GM21528 (cell line): Measurements from ENCODE around the gene CHTOP.
"Not testable (repeated sequence)": the region's sequence is repeated elsewhere in the genome, so short reads cannot be mapped to it uniquely, and the experiment has no call there.

Source experiments
- ATAC-seq: cut with Tn5 transposase; IDR thresholded peaks from one replicate; pipeline ENCODE4 v1.9.1; 2021; ENCODE audit warnings: mild to moderate bottlenecking, moderate library complexity; ENCODE audit not compliant: unreplicated experiment, low FRiP score

CHTOP gene, protein sequence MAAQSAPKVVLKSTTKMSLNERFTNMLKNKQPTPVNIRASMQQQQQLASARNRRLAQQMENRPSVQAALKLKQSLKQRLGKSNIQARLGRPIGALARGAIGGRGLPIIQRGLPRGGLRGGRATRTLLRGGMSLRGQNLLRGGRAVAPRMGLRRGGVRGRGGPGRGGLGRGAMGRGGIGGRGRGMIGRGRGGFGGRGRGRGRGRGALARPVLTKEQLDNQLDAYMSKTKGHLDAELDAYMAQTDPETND

GRCh38 chr1:153633754-153634665 is at the start of gene CHTOP:
TSS of gene CHTOP (plus strand) at chr1:153634066. CDS start at chr1:153636589, 2,523 bp downstream.
- ATAC-seq: peak; percentile 91

- no peak for ATAC-seq
Measured at GRCh38 chr1:153585006-153585405, 48.9 kb upstream of the CHTOP start.

DNA sequence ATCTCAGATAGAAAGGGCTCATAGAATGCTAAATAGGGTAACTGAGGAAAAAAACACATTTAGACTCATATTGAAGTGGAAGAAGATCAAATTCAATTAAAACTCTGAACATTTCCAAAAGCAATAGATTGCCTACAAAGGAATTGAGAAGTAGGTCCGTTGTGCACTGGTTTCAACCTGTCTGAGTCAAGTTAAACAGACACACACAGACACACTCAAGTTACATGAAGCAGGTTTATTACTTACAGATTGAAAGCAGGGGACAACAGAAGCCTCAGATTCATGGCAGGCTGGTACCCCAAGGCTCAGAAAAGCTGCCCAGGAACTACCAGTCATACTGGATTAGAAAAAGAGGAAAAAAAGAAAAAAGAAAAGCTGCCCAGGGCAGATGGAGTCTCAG is 47.5 kb upstream of the CHTOP start:
- ATAC-seq: no peak

DNA sequence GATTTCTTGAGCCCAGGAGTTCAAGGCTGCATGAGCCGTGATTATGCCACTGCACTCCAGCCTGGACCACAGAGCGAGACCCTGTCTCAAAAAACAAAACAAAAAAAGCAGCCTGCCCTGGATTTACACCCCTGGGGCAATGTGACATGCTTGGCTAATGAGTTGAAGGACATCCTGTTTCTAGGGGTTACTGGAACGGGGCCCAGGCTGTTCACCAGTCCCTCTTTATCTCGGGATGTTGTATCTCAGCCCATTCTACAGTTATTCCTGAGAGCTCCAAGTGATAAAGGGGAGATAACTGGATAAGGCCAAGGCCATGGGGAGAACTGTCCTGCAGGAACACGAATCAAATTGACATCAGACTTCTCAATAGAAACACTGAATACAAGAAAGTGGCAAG is 46.6 kb upstream of the CHTOP start:
- ATAC-seq: no peak

GRCh38 chr1:153588033-153588432 is 45.8 kb upstream of the CHTOP start:
- not testable (repeated sequence) for ATAC-seq

- ATAC-seq: no peak
Measured at GRCh38 chr1:153588482-153588881, 45.4 kb upstream of the CHTOP start.

DNA sequence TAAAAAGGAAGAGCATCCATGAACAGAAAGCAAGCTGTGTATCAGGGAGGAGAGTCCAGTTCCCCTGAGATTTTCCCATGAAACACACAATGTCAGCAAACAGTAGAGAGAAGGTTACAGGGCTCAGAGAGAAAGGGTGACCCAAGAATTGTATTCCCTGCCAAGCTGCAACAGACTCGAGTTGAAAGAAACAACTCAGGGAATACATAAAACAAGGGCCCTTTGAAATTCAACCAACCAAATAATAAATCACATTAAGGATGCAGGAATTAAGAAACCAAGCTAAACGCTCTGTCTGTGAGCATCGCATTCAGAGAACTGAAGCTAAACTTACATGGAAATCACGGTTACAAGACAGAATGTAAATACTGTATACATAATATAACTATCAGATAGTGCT is 41.1 kb upstream of the CHTOP start:
- no peak for ATAC-seq

- ATAC-seq: no peak
Measured at GRCh38 chr1:153597206-153597605, 36.7 kb upstream of the CHTOP start.

DNA sequence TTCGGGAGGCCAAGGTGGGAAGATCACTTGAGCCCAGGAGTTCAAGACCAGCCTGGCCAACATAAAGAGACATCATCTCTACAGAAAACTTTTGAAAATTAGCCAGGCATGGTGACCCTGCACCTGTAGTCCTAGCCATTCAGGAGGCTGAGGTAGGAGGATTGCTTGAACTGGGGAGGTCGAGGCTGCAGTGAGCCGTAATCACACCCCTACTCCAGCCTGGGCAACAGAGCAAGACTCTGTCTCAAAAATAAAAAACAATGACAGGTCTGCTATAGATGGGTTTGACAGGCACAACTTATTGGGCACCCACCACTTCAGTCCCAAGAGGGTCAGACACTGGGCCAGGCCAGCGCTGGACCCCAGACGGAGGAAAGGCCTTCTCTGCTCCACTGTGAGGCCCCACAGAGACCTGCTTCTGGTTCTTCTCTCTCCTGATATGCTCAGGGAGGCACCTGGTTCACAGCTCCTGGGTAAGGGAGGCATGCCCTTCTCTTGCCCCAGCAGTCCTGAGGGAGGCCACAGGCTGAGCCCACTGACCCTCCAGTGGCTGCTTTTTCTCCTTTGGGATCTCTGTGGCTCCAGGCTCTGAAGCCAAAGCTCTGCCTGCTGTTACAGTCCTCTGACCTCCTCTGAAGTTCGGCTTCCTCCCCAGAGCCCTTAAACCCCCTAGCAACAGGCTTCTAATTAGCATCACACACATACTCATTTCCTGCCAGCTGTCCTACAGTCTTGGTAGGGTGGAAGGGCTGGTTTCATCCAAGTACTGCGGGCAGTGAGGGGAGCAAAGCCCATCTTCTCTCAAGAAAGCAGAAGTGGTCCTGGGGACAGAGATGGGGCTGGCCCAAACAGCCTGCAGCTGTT is 35.3 kb upstream of the CHTOP start:
- peak; percentile 96 for ATAC-seq

- ATAC-seq: no peak
Measured at GRCh38 chr1:153599847-153600246, 34.0 kb upstream of the CHTOP start.

GRCh38 chr1:153602749-153603148 is 31.1 kb upstream of the CHTOP start:
- no peak for ATAC-seq

DNA sequence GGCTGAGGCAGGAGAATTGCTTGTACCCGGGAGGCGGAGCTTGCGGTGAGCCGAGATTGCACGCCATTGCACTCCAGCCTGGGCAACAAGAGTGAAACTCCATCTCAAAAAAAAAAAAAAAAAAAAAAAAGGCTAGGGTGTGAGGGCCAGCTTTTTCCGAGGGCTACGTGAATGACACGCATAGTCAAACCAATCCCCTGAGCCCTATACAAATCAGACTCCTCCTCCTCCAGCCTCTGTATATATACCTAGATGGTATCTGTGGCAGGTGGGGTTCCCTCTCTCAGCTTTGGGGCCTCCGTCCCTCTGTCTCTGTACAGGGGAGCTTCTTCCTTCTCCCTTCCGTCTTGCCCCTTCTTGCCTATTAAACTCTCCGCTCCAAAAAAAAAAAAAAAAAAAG is 27.7 kb upstream of the CHTOP start:
- ATAC-seq: no peak

- ATAC-seq: no peak
Measured at GRCh38 chr1:153607381-153607780, 26.5 kb upstream of the CHTOP start.

DNA sequence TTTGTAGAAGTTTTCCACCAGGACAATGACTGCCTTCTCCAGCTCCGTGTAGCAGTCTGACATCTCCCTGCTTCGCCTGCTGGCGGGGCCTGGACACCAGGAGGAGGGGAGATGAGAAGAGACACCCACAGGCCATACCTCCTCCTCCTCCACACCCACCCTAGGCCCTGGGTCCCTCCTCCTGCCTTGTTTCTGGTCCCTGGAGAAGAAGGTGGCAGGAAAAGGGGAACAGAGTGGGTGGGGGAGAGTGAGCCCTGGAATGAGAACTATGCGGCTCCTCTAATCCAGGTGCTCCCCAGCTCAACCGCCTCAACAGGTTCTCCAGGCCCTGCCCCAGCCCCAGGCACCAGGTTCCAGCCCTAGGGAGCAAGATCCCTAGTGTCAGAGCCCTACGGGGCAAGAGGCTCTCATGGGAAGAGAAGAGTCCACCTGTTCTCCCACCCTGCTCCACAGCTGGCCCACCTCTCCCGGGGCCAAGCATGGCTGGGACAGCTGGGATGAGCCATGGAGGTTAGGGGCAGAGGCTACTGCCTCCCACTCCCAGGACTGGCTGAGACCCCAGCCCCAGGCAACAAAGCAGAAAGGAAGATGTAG is 25.7 kb upstream of the CHTOP start:
- no peak for ATAC-seq

GRCh38 chr1:153608742-153609584 is 24.9 kb upstream of the CHTOP start:
- no peak for ATAC-seq

GRCh38 chr1:153609585-153609907 is 24.3 kb upstream of the CHTOP start:
- no peak for ATAC-seq

- ATAC-seq: no peak
Measured at GRCh38 chr1:153610334-153610733, 23.5 kb upstream of the CHTOP start.

DNA sequence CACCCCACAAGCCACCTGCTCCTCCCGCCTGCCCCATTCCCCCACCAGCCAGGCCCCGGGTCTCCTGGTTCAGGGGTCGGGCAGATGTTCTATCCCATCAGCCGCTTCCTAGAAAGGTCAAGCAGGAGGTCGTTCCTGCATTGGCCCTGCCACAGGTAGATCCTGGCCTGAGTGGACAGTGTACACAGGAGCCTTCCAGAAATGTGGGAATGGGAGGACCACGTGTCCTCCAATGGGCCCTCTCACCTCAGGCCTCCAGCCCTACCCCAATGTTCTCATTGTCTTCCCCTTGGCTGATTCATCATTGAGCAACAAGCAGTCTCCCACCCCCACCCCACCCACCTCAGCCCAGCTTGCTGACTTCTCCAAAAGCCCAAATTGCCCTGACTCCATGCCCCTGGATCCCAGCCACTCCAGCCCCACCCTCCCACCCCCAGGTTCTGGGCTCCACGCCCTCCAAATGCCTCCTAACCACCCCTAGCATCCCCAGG is 23.0 kb upstream of the CHTOP start:
- no peak for ATAC-seq

DNA sequence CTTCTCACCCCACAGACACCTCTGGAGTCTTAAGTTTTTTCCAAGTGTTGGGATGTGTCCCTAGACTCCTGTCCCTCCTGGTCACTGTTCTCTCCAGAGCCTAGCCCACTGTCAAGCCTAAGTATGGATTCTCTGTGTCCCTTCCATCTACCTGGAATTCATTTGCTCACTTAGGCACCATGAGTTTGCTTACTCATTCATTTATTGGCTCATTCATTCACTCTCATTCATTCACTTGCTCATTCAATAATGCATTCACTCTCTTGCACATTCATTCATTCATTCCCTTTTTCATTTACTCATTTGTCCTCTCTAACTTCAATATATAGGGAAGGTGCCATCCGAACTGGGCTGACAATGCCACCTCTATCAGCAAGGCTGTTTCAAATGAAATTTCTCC is 22.5 kb upstream of the CHTOP start:
- no peak for ATAC-seq
